Measurements from ENCODE around the gene PANX1.
"Not testable (repeated sequence)": the region's sequence is repeated elsewhere in the genome, so short reads cannot be mapped to it uniquely, and the experiment has no call there.

Gene PANX1

GRCh38 chr11:94112206-94112953 is 16.3 kb upstream of the PANX1 start:
- DNase-seq (ENCODE audit: low spot score): no peak
- TF ChIP-seq CTCF (IDR thresholded peaks at IDR 0.05; ENCODE audit: extremely low read depth, insufficient read depth, missing control alignments): no peak
- in situ Hi-C loops (cut with MboI; ENCODE audit: low pct_unique_long_range_greater_than_20kb, low sequenced_read_pairs, unreplicated experiment): no loop called here

GRCh38 chr11:94117197-94117574 is 11.5 kb upstream of the PANX1 start:
- no peak for TF ChIP-seq CTCF (IDR thresholded peaks at IDR 0.05; ENCODE audit: extremely low read depth, insufficient read depth, missing control alignments)
- in situ Hi-C loops (cut with MboI; ENCODE audit: low pct_unique_long_range_greater_than_20kb, low sequenced_read_pairs, unreplicated experiment): no loop called here
- DNase-seq (ENCODE audit: low spot score): no peak

- no peak for TF ChIP-seq CTCF (IDR thresholded peaks at IDR 0.05; ENCODE audit: extremely low read depth, insufficient read depth, missing control alignments)
- in situ Hi-C loops (cut with MboI; ENCODE audit: low pct_unique_long_range_greater_than_20kb, low sequenced_read_pairs, unreplicated experiment): no loop called here
- no peak for DNase-seq (ENCODE audit: low spot score)
These were observed 10.8 kb upstream of the PANX1 start for GRCh38 chr11:94117871-94118270.

GRCh38 chr11:94119676-94120075 is 9.0 kb upstream of the PANX1 start:
- DNase-seq (ENCODE audit: low spot score); in situ Hi-C loops (cut with MboI; ENCODE audit: low pct_unique_long_range_greater_than_20kb, low sequenced_read_pairs, unreplicated experiment): not testable (repeated sequence)

GRCh38 chr11:94120516-94120915 is 8.1 kb upstream of the PANX1 start:
- DNase-seq (ENCODE audit: low spot score); in situ Hi-C loops (cut with MboI; ENCODE audit: low pct_unique_long_range_greater_than_20kb, low sequenced_read_pairs, unreplicated experiment): not testable (repeated sequence)

- in situ Hi-C loops (cut with MboI; ENCODE audit: low pct_unique_long_range_greater_than_20kb, low sequenced_read_pairs, unreplicated experiment): no loop called here
- TF ChIP-seq CTCF (IDR thresholded peaks at IDR 0.05; ENCODE audit: extremely low read depth, insufficient read depth, missing control alignments): no peak
- no peak for DNase-seq (ENCODE audit: low spot score)
These were observed 7.7 kb upstream of the PANX1 start for GRCh38 chr11:94120946-94121345.

- no peak for DNase-seq (ENCODE audit: low spot score)
- in situ Hi-C loops (cut with MboI; ENCODE audit: low pct_unique_long_range_greater_than_20kb, low sequenced_read_pairs, unreplicated experiment): no loop called here
- no peak for TF ChIP-seq CTCF (IDR thresholded peaks at IDR 0.05; ENCODE audit: extremely low read depth, insufficient read depth, missing control alignments)
These were observed 3.1 kb upstream of the PANX1 start for GRCh38 chr11:94125407-94126115.
